Naive thymus-derived CD4-positive, alpha-beta T cell (primary cell): ENCODE results near the gene MAP3K4. TPM values are rescaled to one million over a fixed set of nuclear protein-coding genes. Genes with fewer than 3 reads are reported as not detected.

Experiments
- ATAC-seq: fragments of 150-1000 bp; cut with Tn5 transposase; 2 replicates; pipeline ENCODE4 v1.10.0; 2021; ENCODE audit warnings: mild to moderate bottlenecking, moderate library complexity
- CTCF ChIA-PET: fragments of 350-600 bp; sonication (Branson Sonifier 250); formaldehyde crosslinking; loops from one replicate; lab custom pipeline; 2021; ENCODE audit warnings: antibody characterized with exemption; lab: Charles Lee
- POLR2A ChIA-PET: fragments of 350-600 bp; sonication (Branson Sonifier 250); formaldehyde crosslinking; loops from one replicate; lab custom pipeline; 2021; ENCODE audit warnings: antibody characterized with exemption, inconsistent platforms; lab: Charles Lee
- DNase-seq, 9 donors: peaks; one replicate each; pipeline versions ENCODE4 v3.0.0 to v3.0.0-alpha.2; 2020 to 2022; ENCODE audit warnings: mixed read lengths in 1 of 9
- H3K27ac ChIP-seq: one replicate; pipeline ENCODE4 v1.7.0; 2013; ENCODE audit warnings: mild to moderate bottlenecking, low read depth, low read length, moderate library complexity
- H3K27me3 ChIP-seq, 2 donors: one replicate each; pipeline ENCODE4 v1.7.0; 2013; ENCODE audit warnings: low read length in 2 of 2, mild to moderate bottlenecking in 2 of 2, moderate library complexity in 2 of 2; ENCODE audit not compliant: control insufficient read depth in 2 of 2, insufficient read depth in 2 of 2
- H3K36me3 ChIP-seq, 3 experiments: 1 replicate in 2 of 3; 2 replicates in 1 of 3; pipeline ENCODE4 v1.7.0; 2013; ENCODE audit warnings: low read length in 3 of 3, mild to moderate bottlenecking in 3 of 3, moderate library complexity in 1 of 3; ENCODE audit not compliant: insufficient read depth in 3 of 3, control insufficient read depth in 2 of 3
- H3K4me1 ChIP-seq, 2 donors: one replicate each; pipeline ENCODE4 v1.7.0; 2013; ENCODE audit warnings: low read length in 2 of 2, mild to moderate bottlenecking in 2 of 2, moderate library complexity in 1 of 2; ENCODE audit not compliant: control insufficient read depth in 2 of 2, insufficient read depth in 2 of 2
- H3K4me3 ChIP-seq: 2 replicates; pipeline ENCODE4 v1.7.0; 2013; ENCODE audit warnings: mild to moderate bottlenecking, low read length
- H3K9me3 ChIP-seq, 3 experiments: 1 replicate in 2 of 3; 2 replicates in 1 of 3; pipeline ENCODE4 v1.7.0; 2013; ENCODE audit warnings: low read length in 3 of 3; ENCODE audit not compliant: control insufficient read depth in 2 of 3
- H3K27ac Mint-ChIP-seq, 9 donors: one replicate each; pipeline ENCODE4 v1.8.0; 2020 to 2022; ENCODE audit warnings: mixed read lengths in 9 of 9, mild to moderate bottlenecking in 8 of 9, moderate library complexity in 5 of 9, inconsistent platforms in 2 of 9
- H3K27me3 Mint-ChIP-seq, 5 donors: one replicate each; pipeline ENCODE4 v1.8.0; 2021 to 2022; ENCODE audit warnings: mixed read lengths in 5 of 5, mild to moderate bottlenecking in 1 of 5
- H3K36me3 Mint-ChIP-seq, 5 donors: one replicate each; pipeline ENCODE4 v1.8.0; 2020 to 2022; ENCODE audit warnings: mixed read lengths in 5 of 5, mild to moderate bottlenecking in 3 of 5, inconsistent platforms in 1 of 5
- H3K4me1 Mint-ChIP-seq, 7 donors: one replicate each; pipeline ENCODE4 v1.8.0; 2020 to 2022; ENCODE audit warnings: mixed read lengths in 7 of 7, mild to moderate bottlenecking in 3 of 7, inconsistent platforms in 1 of 7
- H3K4me3 Mint-ChIP-seq, 10 donors: one replicate each; pipeline ENCODE4 v1.8.0; 2020 to 2022; ENCODE audit warnings: mild to moderate bottlenecking in 10 of 10, mixed read lengths in 10 of 10, moderate library complexity in 6 of 10, inconsistent platforms in 2 of 10
- H3K9me3 Mint-ChIP-seq, 11 donors: one replicate each; pipeline ENCODE4 v1.8.0; 2020 to 2022; ENCODE audit warnings: mixed read lengths in 11 of 11, mild to moderate bottlenecking in 4 of 11, inconsistent platforms in 1 of 11, moderate library complexity in 1 of 11
- intact Hi-C, 2 donors: fragments of 100-400 bp; cut with micrococcal nuclease; formaldehyde crosslinking; loops; one replicate each; pipeline ENCODE4 v1.15.1; 2023
- polyA plus RNA-seq, 2 donors: library from polyadenylated mRNA; unstranded; fragments of 300-500 nt; fragmentation: Illumina TruSeq; gene quantifications; one replicate each; pipeline ENCODE4 v1.2.3, GENCODE V29; 2021
- total RNA-seq, 6 experiments: library from RNA in 5 of 6; stranded (reverse) in 5 of 6; gene quantifications; 1 replicate in 5 of 6; 2 replicates in 1 of 6; pipeline ENCODE4 v1.2.3 and lab custom pipeline; 2021 to 2026

The MAP3K4 gene
- total and polyA plus RNA-seq, 7 experiments from 2014 or later = 4.5 to 81.2 (median 55.4) TPM

GRCh38 chr6:160998217-160998616, 6.6 kb downstream of the MAP3K4 start:
- DNase-seq (no peak), ATAC-seq (no peak)
- ChIA-PET CTCF (no interaction called here), POLR2A (interaction anchor here (1.5 kb wide), 1 partner anchor 12 kb away, joined by 3 read pairs; no protein-coding TSS in a partner anchor)
- Histone ChIP-seq H3K4me3 (no peak overlapping the region), H3K36me3 (no peaks in the 10 kb centered on the region), H3K27ac (no peak overlapping the region), H3K27me3 (no peaks in the 10 kb centered on the region), H3K4me1 (peaks cover 0 to 2% of the 10 kb centered on the region in 2 donors), H3K9me3 (no peaks in the 10 kb centered on the region)
- intact Hi-C loops = loop anchor here in 1 of 2 donors (10.0 kb wide), 1 partner anchor 1727 kb away; the partner anchor contains the start of genes PACRG and PRKN
- H3K4me3 Mint-ChIP-seq = no peak overlapping the region
- no peaks in the 10 kb centered on the region for H3K9me3 Mint-ChIP-seq
- H3K27me3 Mint-ChIP-seq = no peaks in the 10 kb centered on the region
- H3K36me3 Mint-ChIP-seq = peaks cover 0 to 5% (median 0%) of the 10 kb centered on the region in 5 donors
- H3K4me1 Mint-ChIP-seq = peaks cover 23 to 87% (median 72%) of the 10 kb centered on the region in 7 donors
- no peak overlapping the region for H3K27ac Mint-ChIP-seq

- ChIA-PET CTCF (no interaction called here), POLR2A (interaction anchor here (1.5 kb wide), 1 partner anchor 12 kb away, joined by 3 read pairs; no protein-coding TSS in a partner anchor)
- DNase-seq (no peak), ATAC-seq (no peak)
- Histone ChIP-seq H3K36me3 (no peaks in the 10 kb centered on the region), H3K4me1 (no peaks in the 10 kb centered on the region), H3K27ac (no peak overlapping the region), H3K9me3 (no peaks in the 10 kb centered on the region), H3K4me3 (no peak overlapping the region), H3K27me3 (no peaks in the 10 kb centered on the region)
- H3K4me1 Mint-ChIP-seq = peaks cover 20 to 84% (median 69%) of the 10 kb centered on the region in 7 donors
- H3K9me3 Mint-ChIP-seq = no peaks in the 10 kb centered on the region
- H3K27ac Mint-ChIP-seq = no peak overlapping the region
- H3K27me3 Mint-ChIP-seq = no peaks in the 10 kb centered on the region
- H3K36me3 Mint-ChIP-seq = peaks cover 0 to 5% (median 0%) of the 10 kb centered on the region in 5 donors
- intact Hi-C loops = loop anchor here in 1 of 2 donors (10.0 kb wide), 1 partner anchor 1726 kb away; the partner anchor contains the start of genes PACRG and PRKN
- no peak overlapping the region for H3K4me3 Mint-ChIP-seq
Measured at GRCh38 chr6:160998766-160999165, 7.2 kb downstream of the MAP3K4 start.

- H3K27ac ChIP-seq = no peak overlapping the region
- ChIA-PET CTCF (no interaction called here), POLR2A (no interaction called here)
- DNase-seq (no peak), ATAC-seq (no peak)
- no peak overlapping the region for H3K27ac Mint-ChIP-seq
- H3K9me3 ChIP-seq = no peaks in the 10 kb centered on the region
- peaks cover 0 to 5% (median 3%) of the 10 kb centered on the region in 5 donors for H3K36me3 Mint-ChIP-seq
- H3K4me1 ChIP-seq = no peaks in the 10 kb centered on the region
- peaks cover 12 to 79% (median 67%) of the 10 kb centered on the region in 7 donors for H3K4me1 Mint-ChIP-seq
- no peak overlapping the region for H3K4me3 Mint-ChIP-seq
- no peak overlapping the region for H3K4me3 ChIP-seq
- no peaks in the 10 kb centered on the region for H3K36me3 ChIP-seq
- intact Hi-C loops = loop anchor here in 1 of 2 donors (10.0 kb wide), 1 partner anchor 1725 kb away; the partner anchor contains the start of genes PACRG and PRKN
- H3K9me3 Mint-ChIP-seq = no peaks in the 10 kb centered on the region
- H3K27me3 ChIP-seq = no peaks in the 10 kb centered on the region
- H3K27me3 Mint-ChIP-seq = no peaks in the 10 kb centered on the region
Measured at GRCh38 chr6:160999516-160999915, 7.9 kb downstream of the MAP3K4 start.

- Mint-ChIP-seq H3K36me3 (peaks cover 0 to 5% (median 3%) of the 10 kb centered on the region in 5 donors), H3K27ac (no peak overlapping the region), H3K4me3 (no peak overlapping the region), H3K27me3 (no peaks in the 10 kb centered on the region), H3K4me1 (peaks cover 6 to 74% (median 57%) of the 10 kb centered on the region in 7 donors), H3K9me3 (no peaks in the 10 kb centered on the region)
- Histone ChIP-seq H3K4me3 (no peak overlapping the region), H3K36me3 (no peaks in the 10 kb centered on the region), H3K4me1 (no peaks in the 10 kb centered on the region), H3K27ac (no peak overlapping the region), H3K9me3 (no peaks in the 10 kb centered on the region), H3K27me3 (no peaks in the 10 kb centered on the region)
- no peak for DNase-seq
- CTCF ChIA-PET = no interaction called here
- ATAC-seq = no peak
- intact Hi-C loops = no loop called here
- POLR2A ChIA-PET = no interaction called here
Measured at GRCh38 chr6:161000632-161001031, 9.1 kb downstream of the MAP3K4 start.

- Mint-ChIP-seq H3K4me1 (peaks cover 1 to 71% (median 50%) of the 10 kb centered on the region in 7 donors), H3K27ac (peak overlapping the region in 1 of 9 donors; percentile 23), H3K9me3 (no peaks in the 10 kb centered on the region), H3K36me3 (peaks cover 0 to 5% (median 3%) of the 10 kb centered on the region in 5 donors), H3K4me3 (peak overlapping the region in 1 of 10 donors; percentile 34), H3K27me3 (no peaks in the 10 kb centered on the region)
- intact Hi-C loops = no loop called here
- no peak for ATAC-seq
- CTCF ChIA-PET = no interaction called here
- no peaks in the 10 kb centered on the region for H3K36me3 ChIP-seq
- POLR2A ChIA-PET = interaction anchor here (0.9 kb wide), 1 partner anchor 20 kb away, joined by 3 read pairs; no protein-coding TSS in a partner anchor
- H3K9me3 ChIP-seq = no peaks in the 10 kb centered on the region
- no peak overlapping the region for H3K4me3 ChIP-seq
- no peaks in the 10 kb centered on the region for H3K4me1 ChIP-seq
- H3K27ac ChIP-seq = no peak overlapping the region
- no peaks in the 10 kb centered on the region for H3K27me3 ChIP-seq
- DNase-seq = no peak
Measured at GRCh38 chr6:161001421-161001820, 9.9 kb downstream of the MAP3K4 start.

- no peak overlapping the region for H3K27ac Mint-ChIP-seq
- POLR2A ChIA-PET = no interaction called here
Measured at GRCh38 chr6:161003336-161003735, 11.8 kb downstream of the MAP3K4 start.

More at GRCh38 chr6:161003336-161003735, 11.8 kb downstream of the MAP3K4 start:
- intact Hi-C loops = no loop called here
- CTCF ChIA-PET = interaction anchor here (0.6 kb wide), 1 partner anchor 1000 kb away, joined by 3 read pairs; no protein-coding TSS in a partner anchor
- ATAC-seq (no peak), DNase-seq (no peak)
- Histone ChIP-seq H3K36me3 (no peaks in the 10 kb centered on the region), H3K27me3 (no peaks in the 10 kb centered on the region), H3K4me3 (no peak overlapping the region), H3K27ac (no peak overlapping the region), H3K4me1 (no peaks in the 10 kb centered on the region), H3K9me3 (no peaks in the 10 kb centered on the region)
- Mint-ChIP-seq H3K27me3 (no peaks in the 10 kb centered on the region), H3K36me3 (peaks cover 0 to 5% (median 0%) of the 10 kb centered on the region in 5 donors), H3K9me3 (no peaks in the 10 kb centered on the region), H3K4me1 (peaks cover 0 to 74% (median 47%) of the 10 kb centered on the region in 7 donors), H3K4me3 (no peak overlapping the region)
